Adipocyte (in vitro differentiated cells): Measurements from ENCODE around the gene ARHGEF11.

Experiments
- DNase-seq: peaks from one replicate; pipeline ENCODE4 v3.0.0-alpha.2; 2015; ENCODE audit warnings: low read depth
- H3K27me3 ChIP-seq: replicated peaks from 2 replicates; pipeline ENCODE4 v1.7.0; 2013; ENCODE audit warnings: mild to moderate bottlenecking, low read length, moderate library complexity; ENCODE audit not compliant: control insufficient read depth, insufficient read depth
- H3K36me3 ChIP-seq: 2 replicates; pipeline ENCODE4 v1.7.0; 2013; ENCODE audit warnings: low read length, mild to moderate bottlenecking, moderate library complexity; ENCODE audit not compliant: control insufficient read depth, insufficient read depth, severe bottlenecking
- H3K4me1 ChIP-seq: 2 replicates; pipeline ENCODE4 v1.7.0; 2013; ENCODE audit warnings: mild to moderate bottlenecking, low read length, moderate library complexity; ENCODE audit not compliant: control insufficient read depth, insufficient read depth
- H3K4me3 ChIP-seq: 2 replicates; pipeline ENCODE4 v1.7.0; 2013; ENCODE audit warnings: mild to moderate bottlenecking, low read length, moderate library complexity
- H3K9ac ChIP-seq: 2 replicates; pipeline ENCODE4 v1.7.0; 2013; ENCODE audit warnings: mild to moderate bottlenecking, low read length, moderate library complexity
- H3K9me3 ChIP-seq: 2 replicates; pipeline ENCODE4 v1.7.0; 2013; ENCODE audit warnings: mild to moderate bottlenecking, low read length, moderate library complexity; ENCODE audit not compliant: control insufficient read depth

The ARHGEF11 gene, protein sequence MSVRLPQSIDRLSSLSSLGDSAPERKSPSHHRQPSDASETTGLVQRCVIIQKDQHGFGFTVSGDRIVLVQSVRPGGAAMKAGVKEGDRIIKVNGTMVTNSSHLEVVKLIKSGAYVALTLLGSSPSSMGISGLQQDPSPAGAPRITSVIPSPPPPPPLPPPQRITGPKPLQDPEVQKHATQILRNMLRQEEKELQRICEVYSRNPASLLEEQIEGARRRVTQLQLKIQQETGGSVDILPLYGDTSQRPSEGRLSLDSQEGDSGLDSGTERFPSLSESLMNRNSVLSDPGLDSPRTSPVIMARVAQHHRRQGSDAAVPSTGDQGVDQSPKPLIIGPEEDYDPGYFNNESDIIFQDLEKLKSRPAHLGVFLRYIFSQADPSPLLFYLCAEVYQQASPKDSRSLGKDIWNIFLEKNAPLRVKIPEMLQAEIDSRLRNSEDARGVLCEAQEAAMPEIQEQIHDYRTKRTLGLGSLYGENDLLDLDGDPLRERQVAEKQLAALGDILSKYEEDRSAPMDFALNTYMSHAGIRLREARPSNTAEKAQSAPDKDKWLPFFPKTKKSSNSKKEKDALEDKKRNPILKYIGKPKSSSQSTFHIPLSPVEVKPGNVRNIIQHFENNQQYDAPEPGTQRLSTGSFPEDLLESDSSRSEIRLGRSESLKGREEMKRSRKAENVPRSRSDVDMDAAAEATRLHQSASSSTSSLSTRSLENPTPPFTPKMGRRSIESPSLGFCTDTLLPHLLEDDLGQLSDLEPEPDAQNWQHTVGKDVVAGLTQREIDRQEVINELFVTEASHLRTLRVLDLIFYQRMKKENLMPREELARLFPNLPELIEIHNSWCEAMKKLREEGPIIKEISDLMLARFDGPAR (N-terminal part only)

DNA sequence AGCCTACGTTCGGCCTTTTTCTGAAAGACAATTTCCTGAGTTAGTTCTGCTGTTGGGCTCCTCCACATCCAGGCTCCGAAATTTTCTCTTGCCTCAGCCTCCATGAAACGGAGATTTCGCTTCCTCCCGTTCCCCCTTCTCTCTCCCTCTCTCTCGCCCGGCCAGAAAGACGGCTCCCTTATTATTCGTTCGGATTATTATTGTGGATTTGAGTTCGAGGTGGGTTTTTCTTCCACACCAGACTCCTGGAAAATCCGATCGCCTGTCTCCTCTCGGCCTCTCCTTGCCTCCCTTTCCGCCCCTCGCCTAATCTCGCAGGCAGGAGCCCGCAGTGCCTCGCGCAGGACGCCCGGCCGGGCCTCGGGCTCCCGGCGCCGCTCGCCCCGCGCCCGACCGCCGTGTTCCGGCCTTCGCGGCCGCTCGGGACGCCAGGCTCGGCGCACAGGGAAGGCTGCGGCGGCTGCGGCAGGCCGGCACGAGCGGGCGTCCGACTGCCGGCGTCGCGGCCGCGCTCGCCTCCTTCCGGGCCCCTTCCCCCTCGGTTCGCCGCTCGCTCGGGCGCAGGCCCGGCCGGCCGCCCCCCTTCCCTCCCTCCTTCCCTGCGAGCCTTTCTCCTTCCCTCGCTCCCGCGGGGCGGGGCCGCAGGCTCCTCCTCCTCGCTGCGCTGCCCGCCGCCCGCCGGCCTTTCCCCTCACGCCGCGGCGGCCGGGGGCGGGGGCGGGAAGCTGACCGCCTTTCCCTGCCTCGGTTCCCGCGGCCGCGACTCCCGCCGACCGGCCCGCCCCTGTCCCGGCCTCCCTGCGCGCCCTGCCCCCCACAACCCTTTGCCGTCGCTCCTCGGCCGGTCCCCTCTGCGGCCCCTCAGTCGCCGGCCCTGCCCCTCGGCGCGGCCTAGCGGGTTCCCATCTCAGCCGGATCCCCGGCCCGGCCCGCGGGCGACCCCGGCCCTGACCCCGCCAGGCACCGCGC is at the start of gene ARHGEF11:
TSS of gene ARHGEF11 (minus strand) at position 493 of the 969 bp plus-strand sequence. CDS start 1,412 bp downstream, outside the sequence.
- DNase-seq: peak; percentile 98
- H3K27me3 ChIP-seq: peaks cover under 1% of the 10 kb centered on the region
- H3K4me3 ChIP-seq: peak within 1 kb of the TSS; percentile 91
- H3K9me3 ChIP-seq: no peaks in the 10 kb centered on the region
- H3K36me3 ChIP-seq: no peaks in the 10 kb centered on the region
- peaks cover 41% of the 10 kb centered on the region for H3K4me1 ChIP-seq
- peak within 1 kb of the TSS; percentile 96 for H3K9ac ChIP-seq

DNA sequence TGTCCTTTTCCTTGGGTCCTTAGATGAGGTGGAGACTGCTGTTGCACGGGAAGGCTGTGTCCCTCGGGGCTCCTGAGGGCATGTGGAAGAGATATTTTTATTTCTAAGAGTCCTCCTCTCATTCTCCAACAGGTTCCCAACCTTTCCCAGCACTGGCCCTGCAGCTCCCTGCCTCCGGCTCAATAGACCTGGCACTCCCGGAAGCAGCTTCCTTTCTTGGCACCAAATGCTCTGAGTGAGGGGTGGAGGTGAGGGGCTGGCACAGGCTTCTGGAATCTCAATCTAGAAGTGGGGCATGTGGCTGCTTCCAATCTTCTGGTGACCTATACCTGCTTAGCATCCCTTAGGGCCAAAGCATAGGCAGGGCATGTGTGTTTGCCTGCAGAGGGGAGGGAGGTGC is 49.5 kb upstream of the ARHGEF11 start:
- Histone ChIP-seq H3K4me1 (peaks cover 39% of the 10 kb centered on the region), H3K27me3 (peaks cover 2% of the 10 kb centered on the region)
- no peak for DNase-seq

DNA sequence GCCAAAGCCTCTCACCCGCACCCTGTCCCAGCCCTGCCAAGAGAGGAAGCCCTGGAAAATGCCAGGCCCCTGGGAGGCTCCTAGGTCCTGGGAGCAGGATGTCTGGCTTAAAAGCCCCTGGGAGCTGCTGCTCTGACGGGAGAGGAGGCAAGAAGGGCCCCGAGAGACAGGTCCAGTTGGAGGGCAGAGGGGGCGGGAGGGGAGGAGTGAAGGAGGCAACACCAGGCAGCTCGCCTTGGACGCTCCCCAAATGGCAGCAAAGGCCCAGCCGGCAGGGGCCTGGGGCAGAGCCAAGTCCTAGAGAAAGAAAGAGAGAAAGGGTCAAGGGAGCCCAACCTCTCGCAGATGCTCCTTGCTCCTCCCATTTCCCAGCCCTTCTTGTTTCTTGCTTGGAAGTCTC is 47.3 kb upstream of the ARHGEF11 start:
- no peaks in the 10 kb centered on the region for H3K27me3 ChIP-seq

More for the DNA sequence above, 49.5 kb upstream of the ARHGEF11 start:
- Histone ChIP-seq H3K9me3 (no peaks in the 10 kb centered on the region), H3K36me3 (no peaks in the 10 kb centered on the region), H3K9ac (no peak overlapping the region), H3K4me3 (no peak overlapping the region)

GRCh38 chr1:157091668-157092273 is 46.2 kb upstream of the ARHGEF11 start:
- no peaks in the 10 kb centered on the region for H3K36me3 ChIP-seq
- no peak overlapping the region for H3K4me3 ChIP-seq
- H3K4me1 ChIP-seq: peaks cover 43% of the 10 kb centered on the region
- DNase-seq: no peak
- H3K9ac ChIP-seq: no peak overlapping the region
- no peaks in the 10 kb centered on the region for H3K9me3 ChIP-seq
- no peaks in the 10 kb centered on the region for H3K27me3 ChIP-seq

More for the DNA sequence above, 47.3 kb upstream of the ARHGEF11 start:
- no peak for DNase-seq
- Histone ChIP-seq H3K36me3 (no peaks in the 10 kb centered on the region), H3K9ac (peak overlapping the region; percentile 40), H3K4me3 (no peak overlapping the region), H3K4me1 (peaks cover 43% of the 10 kb centered on the region), H3K9me3 (no peaks in the 10 kb centered on the region)

DNA sequence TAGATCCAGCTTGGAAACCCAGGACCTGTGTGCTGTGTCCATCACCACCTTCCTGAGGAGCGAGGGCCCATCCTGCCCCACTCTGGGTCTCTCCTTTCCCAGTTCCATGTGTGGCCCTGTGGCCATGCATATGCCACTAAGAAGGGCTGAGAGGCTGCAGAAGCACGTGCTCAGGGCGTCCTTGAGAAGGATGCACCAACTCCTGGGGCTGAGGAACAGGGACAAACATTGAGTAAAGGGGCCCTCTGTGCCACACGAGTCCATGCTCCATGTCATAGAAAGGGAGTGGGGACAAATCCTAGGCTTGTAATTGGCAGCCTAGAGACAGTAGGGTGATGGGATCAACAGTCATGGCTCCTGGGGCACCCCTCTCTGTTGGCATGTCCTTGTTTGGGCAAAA is 45.6 kb upstream of the ARHGEF11 start:
- Histone ChIP-seq H3K4me1 (peaks cover 43% of the 10 kb centered on the region), H3K9me3 (no peaks in the 10 kb centered on the region), H3K36me3 (no peaks in the 10 kb centered on the region), H3K27me3 (no peaks in the 10 kb centered on the region), H3K4me3 (no peak overlapping the region), H3K9ac (no peak overlapping the region)
- no peak for DNase-seq

- no peaks in the 10 kb centered on the region for H3K27me3 ChIP-seq
- H3K9ac ChIP-seq: peak overlapping the region; percentile 20
- H3K9me3 ChIP-seq: no peaks in the 10 kb centered on the region
- DNase-seq: no peak
- no peak overlapping the region for H3K4me3 ChIP-seq
- H3K4me1 ChIP-seq: peaks cover 43% of the 10 kb centered on the region
- H3K36me3 ChIP-seq: no peaks in the 10 kb centered on the region
These were observed 45.2 kb upstream of the ARHGEF11 start for GRCh38 chr1:157090771-157091170.

- H3K4me3 ChIP-seq: no peak overlapping the region
- H3K36me3 ChIP-seq: no peaks in the 10 kb centered on the region
- H3K9me3 ChIP-seq: no peaks in the 10 kb centered on the region
- peak overlapping the region; percentile 20 for H3K9ac ChIP-seq
- H3K4me1 ChIP-seq: peaks cover 43% of the 10 kb centered on the region
- peak; percentile 97 for DNase-seq
- H3K27me3 ChIP-seq: no peaks in the 10 kb centered on the region
These were observed 44.7 kb upstream of the ARHGEF11 start for GRCh38 chr1:157090196-157090647.

- peaks cover 43% of the 10 kb centered on the region for H3K4me1 ChIP-seq
- no peak for DNase-seq
- H3K9me3 ChIP-seq: no peaks in the 10 kb centered on the region
- no peak overlapping the region for H3K4me3 ChIP-seq
- H3K36me3 ChIP-seq: no peaks in the 10 kb centered on the region
- no peaks in the 10 kb centered on the region for H3K27me3 ChIP-seq
- H3K9ac ChIP-seq: peak overlapping the region; percentile 6
These were observed 44.2 kb upstream of the ARHGEF11 start for GRCh38 chr1:157089789-157090188.

- no peaks in the 10 kb centered on the region for H3K36me3 ChIP-seq
- DNase-seq: peak; percentile 14
- peaks cover 34% of the 10 kb centered on the region for H3K4me1 ChIP-seq
- no peaks in the 10 kb centered on the region for H3K27me3 ChIP-seq
- no peak overlapping the region for H3K9ac ChIP-seq
- H3K4me3 ChIP-seq: no peak overlapping the region
- no peaks in the 10 kb centered on the region for H3K9me3 ChIP-seq
These were observed 43.1 kb upstream of the ARHGEF11 start for GRCh38 chr1:157088607-157089006.

DNA sequence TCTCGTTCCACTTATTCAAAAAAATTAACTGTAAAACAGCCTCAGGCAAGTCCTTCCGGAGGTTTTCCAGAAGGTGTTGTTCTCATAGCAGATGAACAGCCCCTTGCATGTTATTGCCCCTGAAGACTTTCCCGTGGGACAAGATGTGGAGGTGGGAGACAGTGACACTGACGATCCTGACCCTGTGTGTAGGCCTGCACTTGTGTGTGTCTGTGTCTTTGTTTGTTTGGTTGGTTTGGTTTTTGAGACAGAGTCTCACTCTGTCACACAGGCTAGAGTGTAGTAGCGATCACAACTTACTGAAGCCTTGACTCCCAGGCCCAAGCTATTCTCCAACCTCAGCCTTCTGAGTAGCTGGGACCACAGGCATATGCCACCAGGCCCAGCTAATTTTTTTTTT is 41.5 kb upstream of the ARHGEF11 start:
- DNase-seq: no peak
- Histone ChIP-seq H3K4me3 (no peak overlapping the region), H3K36me3 (no peaks in the 10 kb centered on the region), H3K9ac (no peak overlapping the region), H3K9me3 (no peaks in the 10 kb centered on the region), H3K27me3 (no peaks in the 10 kb centered on the region), H3K4me1 (peaks cover 21% of the 10 kb centered on the region)
